Suppressor macrophage treated with lipopolysaccharide for 4 hours (primary cell): ENCODE measurements around the gene STARD13.
"Not testable (repeated sequence)": the region's sequence is repeated elsewhere in the genome, so short reads cannot be mapped to it uniquely, and the experiment has no call there.

Experiments
- DNase-seq: peaks from one replicate; pipeline ENCODE4 v3.0.0-alpha.2; 2020

The STARD13 gene

GRCh38 chr13:33174931-33175330 is 110.6 kb downstream of the STARD13 start:
- DNase-seq, result no peak

- DNase-seq, result no peak
Measured at GRCh38 chr13:33174491-33174890, 111.1 kb downstream of the STARD13 start.

GRCh38 chr13:33172911-33173310 is 112.6 kb downstream of the STARD13 start:
- DNase-seq, result no peak

GRCh38 chr13:33172400-33172799 is 113.2 kb downstream of the STARD13 start:
- DNase-seq, result no peak

- no peak for DNase-seq
Measured at GRCh38 chr13:33169273-33169980, 116.1 kb downstream of the STARD13 start.

GRCh38 chr13:33168321-33168960 is 117.1 kb downstream of the STARD13 start:
- DNase-seq, result no peak

- no peak for DNase-seq
Measured at GRCh38 chr13:33167491-33167890, 118.1 kb downstream of the STARD13 start.

- DNase-seq, result no peak
Measured at GRCh38 chr13:33165787-33166186, 119.8 kb downstream of the STARD13 start.

GRCh38 chr13:33164331-33164730 is 121.2 kb downstream of the STARD13 start:
- DNase-seq, result no peak

GRCh38 chr13:33162725-33163124 is 122.8 kb downstream of the STARD13 start:
- not testable (repeated sequence) for DNase-seq

- DNase-seq, result no peak
Measured at GRCh38 chr13:33158816-33159215, 126.7 kb downstream of the STARD13 start.

- no peak for DNase-seq
Measured at GRCh38 chr13:33158271-33158670, 127.3 kb downstream of the STARD13 start.

GRCh38 chr13:33154911-33155310 is 130.6 kb downstream of the STARD13 start:
- DNase-seq, result no peak

GRCh38 chr13:33153421-33154404 is 131.8 kb downstream of the STARD13 start:
- DNase-seq, result no peak

- DNase-seq, result no peak
Measured at GRCh38 chr13:33152389-33152788, 133.2 kb downstream of the STARD13 start.

- no peak for DNase-seq
Measured at GRCh38 chr13:33150662-33151061, 134.9 kb downstream of the STARD13 start.

- DNase-seq, result no peak
Measured at GRCh38 chr13:33150126-33150525, 135.4 kb downstream of the STARD13 start.

GRCh38 chr13:33147832-33148231 is 137.7 kb downstream of the STARD13 start:
- DNase-seq, result no peak

GRCh38 chr13:33146843-33147611 is 138.5 kb downstream of the STARD13 start:
- DNase-seq, result peak; percentile 83

- peak; percentile 9 for DNase-seq
Measured at GRCh38 chr13:33145667-33146066, 139.9 kb downstream of the STARD13 start.

- no peak for DNase-seq
Measured at GRCh38 chr13:33144358-33144784, 141.2 kb downstream of the STARD13 start.

- DNase-seq, result no peak
Measured at GRCh38 chr13:33139780-33140535, 145.6 kb downstream of the STARD13 start.
